Measurements from ENCODE around the gene CDK16.
"Not testable (repeated sequence)": the region's sequence is repeated elsewhere in the genome, so short reads cannot be mapped to it uniquely, and the experiment has no call there.

CDK16 gene

GRCh38 chrX:47250017-47250347 is 31.5 kb downstream of the CDK16 start:
- no peak for DNase-seq (ENCODE audit: low spot score)

- DNase-seq (ENCODE audit: low spot score) = not testable (repeated sequence)
Observed at GRCh38 chrX:47257620-47258019, 39.1 kb downstream of the CDK16 start.

- DNase-seq (ENCODE audit: low spot score) = no peak
Observed at GRCh38 chrX:47264483-47265173, 46.1 kb downstream of the CDK16 start.

- no peak for DNase-seq (ENCODE audit: low spot score)
Observed at GRCh38 chrX:47266643-47267042, 48.2 kb downstream of the CDK16 start.

GRCh38 chrX:47272013-47272408 is 53.5 kb downstream of the CDK16 start:
- DNase-seq (ENCODE audit: low spot score) = no peak

GRCh38 chrX:47273011-47273730 is 54.7 kb downstream of the CDK16 start:
- no peak for DNase-seq (ENCODE audit: low spot score)

GRCh38 chrX:47278691-47279090 is 60.2 kb downstream of the CDK16 start:
- DNase-seq (ENCODE audit: low spot score) = no peak
